ENCODE results near the gene DOK3.

GRCh38 chr5:177513500-177513899 lies 3.9 kb upstream of the DOK3 start:
- TF ChIP-seq CTCF (IDR thresholded peaks at IDR 0.05; ENCODE audit: low read length) (no peak), EZH2 (IDR thresholded peaks at IDR 0.05; ENCODE audit: borderline replicate concordance, low read length) (no peak)

Measured in OCI-LY1 (cell line).